Pulmonary artery endothelial cell (primary cell): ENCODE measurements around the gene ISYNA1. TPM values are rescaled to one million over a fixed set of nuclear protein-coding genes. Genes with fewer than 3 reads are reported as not detected.
"Not testable (repeated sequence)": the region's sequence is repeated elsewhere in the genome, so short reads cannot be mapped to it uniquely, and the experiment has no call there.

Source experiments
- DNase-seq: peaks from one replicate; pipeline ENCODE4 v3.0.0-alpha.2; 2011; ENCODE audit warnings: low read depth, low spot score
- total RNA-seq: library from RNA; depleted of rRNA; stranded (reverse); fragments of >200 nt; gene quantifications from 2 replicates; pipeline ENCODE4 v1.2.3, GENCODE V29; 2014

Gene ISYNA1
- total RNA-seq, 1 donor from 2014 or later, result 46.0 TPM

- no peak for DNase-seq
Measured at GRCh38 chr19:18419699-18420460, 18.1 kb downstream of the ISYNA1 start.

- DNase-seq, result no peak
Measured at GRCh38 chr19:18419195-18419698, 18.7 kb downstream of the ISYNA1 start, which contains the start of gene SSBP4. TSS of gene SSBP4 (plus strand) at chr19:18419398. CDS start at chr19:18419649, 251 bp downstream.

- DNase-seq, result no peak
Measured at GRCh38 chr19:18418483-18419194, 19.3 kb downstream of the ISYNA1 start.

- no peak for DNase-seq
Measured at GRCh38 chr19:18418029-18418482, 19.9 kb downstream of the ISYNA1 start.

- no peak for DNase-seq
Measured at GRCh38 chr19:18417250-18418028, 20.5 kb downstream of the ISYNA1 start.

GRCh38 chr19:18416778-18417249, 21.1 kb downstream of the ISYNA1 start:
- DNase-seq, result no peak

GRCh38 chr19:18415178-18415867, 22.6 kb downstream of the ISYNA1 start:
- no peak for DNase-seq

GRCh38 chr19:18414504-18415177, 23.3 kb downstream of the ISYNA1 start:
- no peak for DNase-seq

- no peak for DNase-seq
Measured at GRCh38 chr19:18412610-18413239, 25.2 kb downstream of the ISYNA1 start.

- DNase-seq, result no peak
Measured at GRCh38 chr19:18408053-18408476, 29.9 kb downstream of the ISYNA1 start.

GRCh38 chr19:18406749-18407148, 31.2 kb downstream of the ISYNA1 start:
- DNase-seq, result no peak

GRCh38 chr19:18405754-18406153, 32.2 kb downstream of the ISYNA1 start:
- DNase-seq, result not testable (repeated sequence)

- DNase-seq, result not testable (repeated sequence)
Measured at GRCh38 chr19:18402455-18403248, 35.3 kb downstream of the ISYNA1 start.

GRCh38 chr19:18401580-18402112, 36.3 kb downstream of the ISYNA1 start:
- DNase-seq, result no peak

GRCh38 chr19:18399008-18399407, 38.9 kb downstream of the ISYNA1 start:
- DNase-seq, result no peak

- no peak for DNase-seq
Measured at GRCh38 chr19:18397242-18398202, 40.4 kb downstream of the ISYNA1 start, which contains the start of gene LRRC25. TSS of gene LRRC25 (minus strand) at chr19:18397622. CDS start at chr19:18396963, 659 bp downstream.
